Thoracic aorta (tissue), 2 donors: ENCODE data around the gene OSM. TPM values are rescaled to one million over a fixed set of nuclear protein-coding genes. Genes with fewer than 3 reads are reported as not detected.

Experiments
- ATAC-seq: fragments of 150-250 bp; one replicate; pipeline ENCODE4 v1.8.0; 2017; ENCODE audit warnings: low read depth; ENCODE audit not compliant: insufficient number of reproducible peaks, low FRiP score
- DNase-seq: peaks from one replicate; pipeline ENCODE4 v3.0.0-alpha.2; 2020; ENCODE audit warnings: low spot score
- H3K27ac ChIP-seq, 2 donors: fragments of 200-600 bp; sonication (generic); 1 replicate in 1 of 2; 2 replicates in 1 of 2; pipeline ENCODE4 v1.5.1; 2016; ENCODE audit warnings: mild to moderate bottlenecking in 2 of 2, moderate library complexity in 2 of 2
- H3K27me3 ChIP-seq: fragments of 200-600 bp; sonication (generic); replicated peaks from 2 replicates; pipeline ENCODE4 v1.6.0; 2016; ENCODE audit warnings: mild to moderate bottlenecking; ENCODE audit not compliant: insufficient read depth
- H3K36me3 ChIP-seq: fragments of 200-600 bp; sonication (generic); one replicate; pipeline ENCODE4 v1.5.1; 2016
- H3K4me1 ChIP-seq, 2 donors: fragments of 200-600 bp; sonication (generic); 1 replicate in 1 of 2; 2 replicates in 1 of 2; pipeline versions ENCODE4 v1.5.1 to v1.6.0; 2016; ENCODE audit warnings: low read depth in 2 of 2, mild to moderate bottlenecking in 1 of 2; ENCODE audit not compliant: control insufficient read depth in 1 of 2
- H3K4me3 ChIP-seq: fragments of 200-600 bp; sonication (generic); 2 replicates; pipeline ENCODE4 v1.5.1; 2016; ENCODE audit warnings: mild to moderate bottlenecking
- H3K9me3 ChIP-seq: fragments of 200-600 bp; sonication (generic); 2 replicates; pipeline ENCODE4 v1.5.1; 2016
- CTCF ChIP-seq: fragments of 200-600 bp; sonication (generic); IDR thresholded peaks from one replicate; pipeline ENCODE4 v1.5.1; 2019; ENCODE audit warnings: antibody characterized with exemption
- total RNA-seq, 2 donors: library from RNA; depleted of rRNA; stranded (reverse); fragments of >200 nt; gene quantifications; one replicate each; pipeline versions ENCODE4 v1.1.0 to v1.2.3, GENCODE V29; 2016

The OSM gene
- total RNA-seq, 2 donors from 2014 or later: 3.5 to 27.1 TPM

- no peak for TF ChIP-seq CTCF
- DNase-seq (no peak), ATAC-seq (no peak)
- Histone ChIP-seq H3K27me3 (no peaks in the 10 kb centered on the region), H3K4me1 (peaks cover 82 to 100% of the 10 kb centered on the region in 2 donors), H3K27ac (no peak overlapping the region), H3K9me3 (no peaks in the 10 kb centered on the region), H3K4me3 (no peak overlapping the region), H3K36me3 (no peaks in the 10 kb centered on the region)
These were observed 41.4 kb upstream of the OSM start for GRCh38 chr22:30308093-30308492.

GRCh38 chr22:30307041-30307574, 40.5 kb upstream of the OSM start:
- no peaks in the 10 kb centered on the region for H3K9me3 ChIP-seq
- no peak for TF ChIP-seq CTCF
- H3K27me3 ChIP-seq: no peaks in the 10 kb centered on the region
- H3K27ac ChIP-seq: peak overlapping the region; percentile 81 to 83
- H3K36me3 ChIP-seq: no peaks in the 10 kb centered on the region
- H3K4me3 ChIP-seq: no peak overlapping the region
- ATAC-seq: no peak
- no peak for DNase-seq
- peaks cover 81 to 100% of the 10 kb centered on the region in 2 donors for H3K4me1 ChIP-seq

- no peak overlapping the region for H3K4me3 ChIP-seq
- no peak for TF ChIP-seq CTCF
- no peaks in the 10 kb centered on the region for H3K9me3 ChIP-seq
- peaks cover 83 to 100% of the 10 kb centered on the region in 2 donors for H3K4me1 ChIP-seq
- DNase-seq (no peak), ATAC-seq (no peak)
- no peaks in the 10 kb centered on the region for H3K36me3 ChIP-seq
- peak overlapping the region; percentile 81 to 83 for H3K27ac ChIP-seq
- no peaks in the 10 kb centered on the region for H3K27me3 ChIP-seq
These were observed 40.0 kb upstream of the OSM start for GRCh38 chr22:30306627-30307011.

GRCh38 chr22:30305906-30306626, 39.4 kb upstream of the OSM start:
- peaks cover 82 to 100% of the 10 kb centered on the region in 2 donors for H3K4me1 ChIP-seq
- ATAC-seq (no peak), DNase-seq (no peak)
- TF ChIP-seq CTCF: no peak
- no peaks in the 10 kb centered on the region for H3K9me3 ChIP-seq
- peak overlapping the region; percentile 81 to 83 for H3K27ac ChIP-seq
- H3K36me3 ChIP-seq: no peaks in the 10 kb centered on the region
- peak overlapping the region; percentile 4 for H3K4me3 ChIP-seq
- H3K27me3 ChIP-seq: no peaks in the 10 kb centered on the region

- peaks cover 76 to 97% of the 10 kb centered on the region in 2 donors for H3K4me1 ChIP-seq
- ATAC-seq (peak; percentile 11), DNase-seq (no peak)
- H3K9me3 ChIP-seq: no peaks in the 10 kb centered on the region
- peak overlapping the region; percentile 4 for H3K4me3 ChIP-seq
- no peak for TF ChIP-seq CTCF
- no peaks in the 10 kb centered on the region for H3K27me3 ChIP-seq
- H3K36me3 ChIP-seq: peaks cover 2% of the 10 kb centered on the region
- H3K27ac ChIP-seq: peak overlapping the region; percentile 81 to 83
These were observed 38.9 kb upstream of the OSM start for GRCh38 chr22:30305519-30305905.
